Nephron (organoid): Measurements from ENCODE around the gene PLD5.
A peak's percentile ranks its signal among the peaks of the same experiment; 100 is the strongest.
"Not testable (repeated sequence)": the region's sequence is repeated elsewhere in the genome, so short reads cannot be mapped to it uniquely, and the experiment has no call there.

Experiments used
- H3K27ac Mint-ChIP-seq, 3 experiments: 2 replicates each; pipeline ENCODE4 v1.8.0; 2020; ENCODE audit warnings: mixed read lengths in 3 of 3, mild to moderate bottlenecking in 2 of 3, moderate library complexity in 1 of 3
- H3K27me3 Mint-ChIP-seq: 2 replicates; pipeline ENCODE4 v1.8.0; 2021; ENCODE audit warnings: low read depth, mild to moderate bottlenecking, moderate library complexity, mixed read lengths
- H3K36me3 Mint-ChIP-seq: 2 replicates; pipeline ENCODE4 v1.8.0; 2020; ENCODE audit warnings: low read depth, mixed read lengths
- H3K4me1 Mint-ChIP-seq: 2 replicates; pipeline ENCODE4 v1.8.0; 2020; ENCODE audit warnings: mixed read lengths
- H3K4me3 Mint-ChIP-seq, 3 experiments: 2 replicates each; pipeline ENCODE4 v1.8.0; 2020; ENCODE audit warnings: mild to moderate bottlenecking in 3 of 3, mixed read lengths in 3 of 3, moderate library complexity in 2 of 3
- H3K9me3 Mint-ChIP-seq: 2 replicates; pipeline ENCODE4 v1.8.0; 2020; ENCODE audit warnings: mixed read lengths
- CTCF ChIP-seq, 3 experiments: fragments of 200-600 bp; sonication (generic); IDR thresholded peaks; one replicate each; pipeline ENCODE4 v1.5.0; 2021; ENCODE audit warnings: antibody characterized with exemption in 3 of 3; ENCODE audit not compliant: unreplicated experiment in 3 of 3

Gene PLD5

GRCh38 chr1:242470774-242471173 is 53.7 kb downstream of the PLD5 start:
- Mint-ChIP-seq H3K27me3 (peaks cover 9% of the 10 kb centered on the region), H3K9me3 (no peaks in the 10 kb centered on the region), H3K4me1 (peaks cover 25% of the 10 kb centered on the region), H3K27ac (no peak overlapping the region), H3K4me3 (no peak overlapping the region), H3K36me3 (no peaks in the 10 kb centered on the region)
- TF ChIP-seq CTCF (IDR thresholded peaks at IDR 0.05; ENCODE audit: unreplicated experiment in 3 of 3): no peak

- H3K36me3 Mint-ChIP-seq: no peaks in the 10 kb centered on the region
- H3K4me3 Mint-ChIP-seq: no peak overlapping the region
- H3K4me1 Mint-ChIP-seq: peaks cover 25% of the 10 kb centered on the region
- H3K9me3 Mint-ChIP-seq: no peaks in the 10 kb centered on the region
- peaks cover 9% of the 10 kb centered on the region for H3K27me3 Mint-ChIP-seq
- TF ChIP-seq CTCF (IDR thresholded peaks at IDR 0.05; ENCODE audit: unreplicated experiment in 3 of 3): no peak
- peak overlapping the region; percentile 20 to 82 (median 60) for H3K27ac Mint-ChIP-seq
Measured at GRCh38 chr1:242468784-242469183, 55.7 kb downstream of the PLD5 start.

GRCh38 chr1:242467556-242468145 is 56.8 kb downstream of the PLD5 start:
- Mint-ChIP-seq H3K9me3 (no peaks in the 10 kb centered on the region), H3K27me3 (peaks cover 9% of the 10 kb centered on the region), H3K4me1 (peaks cover 19% of the 10 kb centered on the region), H3K36me3 (no peaks in the 10 kb centered on the region), H3K4me3 (no peak overlapping the region), H3K27ac (peak overlapping the region; percentile 27 to 82 (median 39))
- peak; percentile 71 to 76 (median 73) for TF ChIP-seq CTCF (IDR thresholded peaks at IDR 0.05; ENCODE audit: unreplicated experiment in 3 of 3)

GRCh38 chr1:242462867-242463266 is 61.6 kb downstream of the PLD5 start:
- no peak overlapping the region for H3K4me3 Mint-ChIP-seq
- H3K27ac Mint-ChIP-seq: no peak overlapping the region
- H3K4me1 Mint-ChIP-seq: peaks cover 7% of the 10 kb centered on the region
- H3K27me3 Mint-ChIP-seq: peaks cover 18% of the 10 kb centered on the region
- H3K9me3 Mint-ChIP-seq: no peaks in the 10 kb centered on the region
- TF ChIP-seq CTCF (IDR thresholded peaks at IDR 0.05; ENCODE audit: unreplicated experiment in 3 of 3): no peak
- H3K36me3 Mint-ChIP-seq: no peaks in the 10 kb centered on the region

- not testable (repeated sequence) for H3K9me3 Mint-ChIP-seq, H3K36me3 Mint-ChIP-seq, H3K4me1 Mint-ChIP-seq, H3K27ac Mint-ChIP-seq, H3K4me3 Mint-ChIP-seq
- peaks cover 24% of the 10 kb centered on the region for H3K27me3 Mint-ChIP-seq
Measured at GRCh38 chr1:242459740-242460139, 64.8 kb downstream of the PLD5 start.

- no peaks in the 10 kb centered on the region for H3K9me3 Mint-ChIP-seq
- no peaks in the 10 kb centered on the region for H3K36me3 Mint-ChIP-seq
- H3K4me3 Mint-ChIP-seq: peak overlapping the region in 1 of 3 experiments; percentile 5
- peak overlapping the region in 1 of 3 experiments; percentile 21 for H3K27ac Mint-ChIP-seq
- no peak for TF ChIP-seq CTCF (IDR thresholded peaks at IDR 0.05; ENCODE audit: unreplicated experiment in 3 of 3)
- H3K4me1 Mint-ChIP-seq: peaks cover 14% of the 10 kb centered on the region
- peaks cover 33% of the 10 kb centered on the region for H3K27me3 Mint-ChIP-seq
Measured at GRCh38 chr1:242456726-242457269, 67.7 kb downstream of the PLD5 start.
